ENCODE data around the gene COX4I1. TPM values are rescaled to one million over a fixed set of nuclear protein-coding genes. Genes with fewer than 3 reads are reported as not detected.

COX4I1 gene
- total RNA-seq, 2 donors from 2014 or later, result 436 to 471 TPM

DNA sequence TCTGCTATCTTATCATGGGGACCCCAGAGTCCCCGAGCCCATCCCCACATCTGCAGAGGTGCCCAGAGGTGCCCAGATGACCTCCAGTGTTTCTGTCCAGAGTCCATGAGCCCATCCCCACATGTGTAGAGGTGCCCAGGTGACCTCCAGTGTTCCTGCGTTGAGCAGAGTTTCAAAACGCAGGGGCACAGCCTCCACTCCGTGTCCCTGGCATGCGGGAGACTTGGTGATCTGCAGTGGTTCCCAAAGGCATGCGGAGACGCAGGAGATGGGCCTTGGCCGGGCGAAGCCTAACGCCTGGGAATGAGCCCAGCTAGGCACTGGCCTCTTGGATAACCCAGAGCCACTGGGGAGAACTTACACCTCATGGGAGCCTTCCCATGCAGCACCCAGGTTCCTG is 41.3 kb downstream of the COX4I1 start:
- WGBS, 2 experiments (ENCODE audit: insufficient coverage in 1 of 2, insufficient read length in 1 of 2), result 88 to 98% methylated on average over 10 of the region's 10 CpGs

GRCh38 chr16:85842435-85842834 is 42.9 kb downstream of the COX4I1 start:
- no peaks in the 10 kb centered on the region for H3K4me1 ChIP-seq (ENCODE audit: control insufficient read depth, insufficient read depth, low read length)
- Mint-ChIP-seq H3K27ac (no peak overlapping the region), H3K9me3 (no peaks in the 10 kb centered on the region), H3K36me3 (ENCODE audit: low read depth) (no peaks in the 10 kb centered on the region), H3K27me3 (ENCODE audit: insufficient read depth) (peaks cover 1% of the 10 kb centered on the region), H3K4me3 (no peak overlapping the region), H3K4me1 (no peaks in the 10 kb centered on the region)
- DNase-seq, result no peak
- TF ChIP-seq CTCF (conservative IDR thresholded peaks at IDR 0.05), result no peak
- H3K36me3 ChIP-seq (ENCODE audit: control insufficient read depth, insufficient read depth, low read length), result no peaks in the 10 kb centered on the region
- WGBS, 2 experiments (ENCODE audit: insufficient coverage in 1 of 2, insufficient read length in 1 of 2), result 87 to 92% methylated on average over 6 to 9 of the region's 9 CpGs
- H3K9me3 ChIP-seq (ENCODE audit: control insufficient read depth, low read length), result no peaks in the 10 kb centered on the region
- H3K9ac ChIP-seq (ENCODE audit: extremely low read depth, low read length, poor library complexity, severe bottlenecking), result no peak overlapping the region
- no peaks in the 10 kb centered on the region for H3K27me3 ChIP-seq (ENCODE audit: control insufficient read depth, insufficient read depth, low read length, poor library complexity, severe bottlenecking)
- H3K27ac ChIP-seq (ENCODE audit: low read depth, low read length), result no peak overlapping the region
- H3K4me3 ChIP-seq (ENCODE audit: low read length), result no peak overlapping the region

More for the DNA sequence above, 41.3 kb downstream of the COX4I1 start:
- no peaks in the 10 kb centered on the region for H3K27me3 Mint-ChIP-seq (ENCODE audit: insufficient read depth)
- H3K4me3 Mint-ChIP-seq, result no peak overlapping the region
- no peaks in the 10 kb centered on the region for H3K4me1 ChIP-seq (ENCODE audit: control insufficient read depth, insufficient read depth, low read length)
- no peaks in the 10 kb centered on the region for H3K36me3 ChIP-seq (ENCODE audit: control insufficient read depth, insufficient read depth, low read length)
- no peaks in the 10 kb centered on the region for H3K4me1 Mint-ChIP-seq
- peaks cover 7% of the 10 kb centered on the region for H3K27me3 ChIP-seq (ENCODE audit: control insufficient read depth, insufficient read depth, low read length, poor library complexity, severe bottlenecking)
- no peak overlapping the region for H3K27ac ChIP-seq (ENCODE audit: low read depth, low read length)
- H3K9me3 Mint-ChIP-seq, result no peaks in the 10 kb centered on the region
- no peak for DNase-seq
- TF ChIP-seq CTCF (conservative IDR thresholded peaks at IDR 0.05), result no peak
- no peak overlapping the region for H3K9ac ChIP-seq (ENCODE audit: extremely low read depth, low read length, poor library complexity, severe bottlenecking)
- no peaks in the 10 kb centered on the region for H3K36me3 Mint-ChIP-seq (ENCODE audit: low read depth)
- no peak overlapping the region for H3K27ac Mint-ChIP-seq
- H3K4me3 ChIP-seq (ENCODE audit: low read length), result no peak overlapping the region
- H3K9me3 ChIP-seq (ENCODE audit: control insufficient read depth, low read length), result no peaks in the 10 kb centered on the region

DNA sequence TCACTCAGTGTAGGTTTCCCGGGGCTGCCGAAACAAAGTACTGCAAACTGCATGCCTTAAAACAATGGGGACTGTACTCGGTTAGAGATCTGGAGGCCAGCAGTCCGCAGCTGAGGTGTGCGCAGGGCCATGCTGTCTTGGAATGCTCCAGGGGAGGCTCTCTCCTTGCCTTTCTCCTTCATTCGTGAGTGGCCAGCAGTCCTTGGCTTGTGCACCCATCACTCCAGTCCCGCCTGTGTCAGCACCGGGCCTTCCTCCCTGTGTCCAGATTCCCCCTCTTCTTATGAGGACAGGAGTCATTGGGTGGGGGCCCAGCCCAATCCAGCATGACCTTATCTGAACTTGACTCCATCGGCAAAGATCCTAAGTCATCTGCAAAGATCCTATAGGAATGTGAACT is 43.4 kb downstream of the COX4I1 start:
- no peak for DNase-seq
- Mint-ChIP-seq H3K36me3 (ENCODE audit: low read depth) (no peaks in the 10 kb centered on the region), H3K27me3 (ENCODE audit: insufficient read depth) (peaks cover 1% of the 10 kb centered on the region), H3K4me3 (no peak overlapping the region), H3K4me1 (no peaks in the 10 kb centered on the region), H3K27ac (no peak overlapping the region), H3K9me3 (no peaks in the 10 kb centered on the region)
- Histone ChIP-seq H3K4me1 (ENCODE audit: control insufficient read depth, insufficient read depth, low read length) (no peaks in the 10 kb centered on the region), H3K27ac (ENCODE audit: low read depth, low read length) (no peak overlapping the region), H3K36me3 (ENCODE audit: control insufficient read depth, insufficient read depth, low read length) (no peaks in the 10 kb centered on the region), H3K9ac (ENCODE audit: extremely low read depth, low read length, poor library complexity, severe bottlenecking) (no peak overlapping the region), H3K4me3 (ENCODE audit: low read length) (no peak overlapping the region), H3K9me3 (ENCODE audit: control insufficient read depth, low read length) (no peaks in the 10 kb centered on the region), H3K27me3 (ENCODE audit: control insufficient read depth, insufficient read depth, low read length, poor library complexity, severe bottlenecking) (no peaks in the 10 kb centered on the region)
- TF ChIP-seq CTCF (conservative IDR thresholded peaks at IDR 0.05), result no peak
- WGBS, 2 experiments (ENCODE audit: insufficient coverage in 1 of 2, insufficient read length in 1 of 2), result 94 to 100% methylated on average over 3 to 9 of the region's 9 CpGs

Measured in endodermal cell (in vitro differentiated cells).